GM19238 (cell line): ENCODE data around the gene ANAPC7.
A peak's percentile ranks its signal among the peaks of the same experiment; 100 is the strongest.
"Not testable (repeated sequence)": the region's sequence is repeated elsewhere in the genome, so short reads cannot be mapped to it uniquely, and the experiment has no call there.

ENCODE experiments used
- DNase-seq: peaks from one replicate; pipeline ENCODE4 v3.0.0; 2011; ENCODE audit warnings: low spot score; ENCODE audit not compliant: insufficient read length

The ANAPC7 gene

GRCh38 chr12:110403146-110403975, at the start of gene ANAPC7:
Gene ANAPC7 (minus strand): TSS chr12:110403708. CDS start chr12:110403627, 81 bp downstream.
- peak; percentile 71 for DNase-seq

GRCh38 chr12:110451263-110451662, 47.8 kb upstream of the ANAPC7 start:
- DNase-seq = no peak

DNA sequence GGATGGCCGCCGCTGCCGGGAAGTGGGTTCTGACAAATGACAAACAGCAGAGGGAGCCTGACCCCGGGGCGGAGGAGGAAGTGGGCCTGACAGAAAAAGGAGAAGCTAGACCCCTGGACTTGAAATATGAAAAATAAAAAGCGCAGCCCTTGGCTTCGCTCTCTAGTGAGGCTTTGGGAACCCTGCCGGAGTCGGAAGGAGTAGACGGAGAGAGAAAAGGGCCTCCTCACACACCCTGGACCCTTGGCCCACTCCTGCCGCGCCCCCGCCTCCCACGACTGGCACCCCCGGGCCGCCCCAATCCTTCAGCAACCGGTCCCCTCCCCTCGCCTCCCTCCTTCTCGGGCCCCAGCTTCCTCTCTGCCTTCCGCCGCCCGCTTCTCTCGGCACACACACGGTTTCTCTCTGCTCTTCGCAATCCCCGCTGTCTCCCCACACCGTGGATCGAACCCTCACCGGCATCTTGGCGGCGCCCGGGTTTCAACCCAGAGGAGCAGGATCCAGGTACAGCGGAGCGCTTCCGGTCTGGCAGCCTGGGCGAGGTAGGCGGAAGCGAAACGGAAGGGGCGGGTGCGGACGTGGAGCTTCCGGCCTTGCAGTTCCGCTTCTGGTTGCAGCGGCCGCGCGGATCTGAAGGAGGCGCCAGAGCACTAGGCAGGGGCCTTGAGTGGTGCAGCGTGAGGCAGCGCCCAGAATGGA, 46.4 kb upstream of the ANAPC7 start, which contains the start of gene ARPC3:
Gene ARPC3, minus strand, starts transcription at position 539 of the 699 bp plus-strand sequence. Its CDS starts 77 bp downstream, at position 462.
- peak; percentile 80 for DNase-seq

DNA sequence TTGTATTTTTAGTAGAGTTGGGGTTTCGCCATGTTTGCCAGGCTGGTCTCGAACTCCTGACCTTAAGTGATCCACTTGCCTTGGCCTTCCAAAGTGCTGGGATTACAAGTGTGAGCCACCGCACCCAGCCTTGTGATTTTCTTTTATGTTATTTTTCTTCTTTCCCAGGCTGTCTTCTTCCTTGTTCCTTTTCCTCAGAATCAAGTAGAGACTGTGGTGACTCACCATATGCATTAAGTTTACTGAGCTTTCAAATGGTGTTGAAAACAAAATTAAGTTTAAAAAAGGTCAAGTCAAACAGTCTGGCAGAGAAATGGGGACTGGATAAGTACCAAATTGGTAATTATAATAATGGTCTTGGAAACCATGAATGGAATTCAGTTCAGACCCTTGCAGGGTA, 40.9 kb upstream of the ANAPC7 start:
- no peak for DNase-seq

DNA sequence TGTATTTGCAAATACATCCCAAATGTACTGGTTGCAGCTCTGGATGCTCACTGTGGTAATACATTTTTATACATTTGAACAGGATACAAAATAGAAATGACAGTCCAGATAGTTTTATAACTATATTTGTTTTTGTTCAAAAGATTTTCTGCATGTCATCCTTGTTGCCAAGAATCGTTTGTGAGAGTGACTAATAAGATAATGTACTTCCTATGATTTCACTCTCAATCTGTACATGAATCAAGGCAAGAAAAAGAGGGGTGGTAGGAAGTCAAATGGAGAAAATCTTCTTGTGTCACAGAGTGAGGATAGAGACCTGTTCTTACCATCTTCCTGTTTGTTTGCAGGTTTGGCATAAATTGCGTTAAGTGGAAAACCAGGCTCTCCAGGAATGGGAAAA, 32.7 kb upstream of the ANAPC7 start:
- DNase-seq = no peak

DNA sequence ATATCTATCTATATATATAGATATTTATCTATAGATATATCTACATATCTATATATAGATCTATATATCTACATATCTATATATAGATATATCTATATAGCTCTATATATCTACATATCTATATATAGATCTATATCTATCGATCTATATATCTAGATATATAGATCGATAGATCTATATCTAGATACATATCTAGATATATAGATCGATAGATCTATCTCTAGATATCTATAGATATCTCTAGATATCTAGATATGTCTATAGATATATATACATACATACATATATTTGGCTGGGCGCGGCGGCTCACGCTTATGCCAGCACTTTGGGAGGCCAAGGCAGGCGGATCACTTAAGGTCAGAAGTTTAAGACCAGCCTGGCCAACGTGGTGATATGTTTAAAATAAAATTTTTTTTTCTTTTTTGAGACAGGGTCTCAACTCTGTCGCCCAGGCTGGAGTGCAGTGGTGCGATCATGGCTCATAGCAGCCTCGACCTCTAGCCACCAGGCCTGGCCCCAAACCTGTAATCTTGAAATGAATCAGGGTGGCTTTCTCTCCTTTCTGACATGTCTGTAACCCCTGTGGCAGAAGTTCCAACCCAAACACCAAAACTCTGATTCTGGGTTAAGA, 28.6 kb upstream of the ANAPC7 start:
- no peak for DNase-seq

DNA sequence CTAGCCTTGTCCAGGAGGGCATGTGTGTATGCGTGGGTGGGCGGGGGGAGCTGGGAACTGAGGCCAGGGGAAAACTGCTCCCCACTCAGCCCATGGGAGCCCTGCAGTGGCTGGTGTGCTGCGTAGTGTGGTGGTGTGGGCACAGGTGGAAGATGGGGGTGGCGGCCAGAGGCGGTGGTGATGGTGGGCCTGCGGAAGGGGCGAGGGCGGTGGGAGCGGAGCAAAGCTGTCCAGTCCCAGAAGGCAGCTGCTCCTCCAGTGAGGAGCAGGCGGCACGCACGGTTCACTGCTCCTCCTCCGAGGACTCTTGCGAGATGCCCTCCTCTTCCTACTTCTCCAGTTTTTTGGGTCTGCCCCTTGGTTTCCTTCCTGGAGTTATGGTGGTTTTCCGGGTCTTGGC, 26.2 kb upstream of the ANAPC7 start:
- not testable (repeated sequence) for DNase-seq

- DNase-seq = no peak
Measured at GRCh38 chr12:110426406-110426805, 22.9 kb upstream of the ANAPC7 start.

DNA sequence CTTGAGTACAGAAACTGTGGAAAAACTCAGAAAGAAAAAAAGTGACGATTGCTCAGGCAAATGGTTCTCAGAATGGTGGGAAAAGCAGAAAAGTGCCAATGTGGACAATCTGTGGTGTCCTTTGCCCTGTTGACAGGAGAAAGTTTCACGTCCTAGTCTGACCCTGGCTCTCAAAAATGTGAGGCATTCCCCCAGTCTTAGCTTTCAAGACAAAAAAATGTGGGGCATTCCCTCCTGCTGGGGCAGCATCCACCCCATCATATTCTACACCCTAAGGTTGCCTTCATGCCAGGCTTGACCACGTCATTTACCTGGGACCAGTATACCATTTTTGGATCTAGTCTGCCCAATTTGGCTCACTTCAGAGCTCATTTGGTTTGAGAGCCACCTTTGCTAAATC, 20.7 kb upstream of the ANAPC7 start:
- no peak for DNase-seq

DNA sequence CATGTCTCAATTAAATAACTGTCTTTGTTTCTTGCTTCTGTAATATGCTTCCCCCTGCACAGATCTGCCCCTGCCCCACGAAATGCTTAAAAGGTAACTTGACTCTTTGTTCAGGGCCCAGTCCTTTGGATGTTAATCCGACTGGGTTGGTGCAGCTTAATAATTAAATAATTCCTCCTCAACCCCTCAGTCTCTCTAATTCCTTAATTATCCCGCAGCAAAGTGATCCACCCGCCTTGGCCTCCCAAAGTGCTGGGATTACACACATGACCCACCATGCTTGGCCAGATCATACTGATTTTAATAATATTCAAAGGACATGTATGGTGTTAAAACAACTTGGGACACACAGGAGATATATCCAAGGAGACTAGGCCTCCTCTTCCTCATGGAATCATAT, 18.2 kb upstream of the ANAPC7 start:
- no peak for DNase-seq

- DNase-seq = no peak
Measured at GRCh38 chr12:110421159-110421661, 17.7 kb upstream of the ANAPC7 start.

GRCh38 chr12:110420644-110421043, 17.1 kb upstream of the ANAPC7 start:
- DNase-seq = not testable (repeated sequence)

DNA sequence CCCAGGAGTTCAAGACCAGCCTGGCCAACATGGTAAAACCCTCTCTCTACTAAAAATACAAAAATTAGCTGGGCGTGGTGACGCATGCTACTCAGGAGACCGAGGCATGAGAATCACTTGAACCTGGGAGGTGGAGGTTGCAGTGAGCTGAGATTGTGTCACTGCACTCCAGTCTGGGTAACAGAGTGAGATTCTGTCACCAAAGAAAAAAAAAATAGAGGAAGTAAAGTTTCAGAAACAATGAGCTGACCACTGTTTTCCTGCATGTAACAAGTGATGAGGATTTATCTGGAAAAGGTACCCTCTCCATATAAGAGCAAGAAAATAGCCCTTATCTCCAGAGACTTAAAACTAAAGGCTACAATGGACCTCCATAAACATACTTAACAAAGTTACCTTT, 13.6 kb upstream of the ANAPC7 start:
- DNase-seq = not testable (repeated sequence)

DNA sequence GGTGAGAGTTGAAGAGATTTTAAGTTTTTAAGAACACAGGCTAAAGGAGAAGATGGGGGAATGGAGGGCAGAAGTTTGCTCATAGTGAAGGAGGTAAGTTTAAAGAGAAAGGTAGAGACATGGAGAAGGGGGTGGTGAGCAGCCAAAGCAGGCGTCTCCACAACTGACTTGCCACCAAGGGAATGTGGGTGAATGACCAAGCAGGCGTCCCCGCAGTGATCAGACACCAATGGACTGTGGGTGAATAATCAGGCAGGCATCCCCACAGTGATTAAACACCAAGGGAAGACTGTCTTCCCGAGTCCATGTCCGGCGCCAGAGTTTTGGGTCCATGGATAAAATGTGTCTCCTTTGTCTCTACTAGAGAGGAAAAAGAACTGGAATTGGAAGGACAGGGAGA, 6.6 kb upstream of the ANAPC7 start:
- not testable (repeated sequence) for DNase-seq

- not testable (repeated sequence) for DNase-seq
Measured at GRCh38 chr12:110405126-110405662, 1.7 kb upstream of the ANAPC7 start.

DNA sequence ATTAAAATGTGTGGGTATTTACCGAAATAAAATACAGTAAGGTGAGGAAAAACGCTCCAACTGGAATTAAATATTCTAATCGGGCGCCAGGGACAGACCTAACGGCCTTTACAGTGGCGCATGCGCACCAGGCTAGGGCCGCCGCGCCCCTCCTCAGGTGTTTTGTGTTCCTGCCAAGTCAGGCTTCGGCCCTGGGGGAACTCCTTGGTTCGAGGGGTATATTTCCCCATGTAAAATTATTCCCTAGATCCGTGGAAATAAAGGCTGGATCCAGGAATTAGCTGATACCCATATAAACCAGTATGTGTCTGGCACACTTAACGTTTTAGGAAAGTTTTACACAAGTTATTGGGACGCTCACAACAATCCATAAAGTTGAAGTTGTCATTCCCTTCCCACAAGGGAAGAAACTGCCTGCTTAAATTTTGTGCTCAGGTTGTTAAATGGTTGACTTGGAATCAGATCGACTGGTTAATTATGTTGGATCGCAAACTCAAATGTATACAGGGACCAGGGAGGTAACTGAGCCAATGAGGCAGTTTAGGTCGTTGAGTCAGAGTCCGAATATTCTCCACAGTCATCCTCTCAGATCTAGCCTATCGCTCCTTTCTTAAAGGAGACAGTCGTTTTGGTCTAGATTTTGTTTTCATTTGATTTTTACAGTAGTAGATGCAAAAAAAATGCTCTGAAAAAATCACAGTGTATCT, 621 bp upstream of the ANAPC7 start:
- peak; percentile 81 for DNase-seq

- DNase-seq = no peak
Measured at GRCh38 chr12:110382683-110383082, 20.8 kb downstream of the ANAPC7 start.

- no peak for DNase-seq
Measured at GRCh38 chr12:110379631-110380030, 23.9 kb downstream of the ANAPC7 start.

- DNase-seq = no peak
Measured at GRCh38 chr12:110379197-110379596, 24.3 kb downstream of the ANAPC7 start.

DNA sequence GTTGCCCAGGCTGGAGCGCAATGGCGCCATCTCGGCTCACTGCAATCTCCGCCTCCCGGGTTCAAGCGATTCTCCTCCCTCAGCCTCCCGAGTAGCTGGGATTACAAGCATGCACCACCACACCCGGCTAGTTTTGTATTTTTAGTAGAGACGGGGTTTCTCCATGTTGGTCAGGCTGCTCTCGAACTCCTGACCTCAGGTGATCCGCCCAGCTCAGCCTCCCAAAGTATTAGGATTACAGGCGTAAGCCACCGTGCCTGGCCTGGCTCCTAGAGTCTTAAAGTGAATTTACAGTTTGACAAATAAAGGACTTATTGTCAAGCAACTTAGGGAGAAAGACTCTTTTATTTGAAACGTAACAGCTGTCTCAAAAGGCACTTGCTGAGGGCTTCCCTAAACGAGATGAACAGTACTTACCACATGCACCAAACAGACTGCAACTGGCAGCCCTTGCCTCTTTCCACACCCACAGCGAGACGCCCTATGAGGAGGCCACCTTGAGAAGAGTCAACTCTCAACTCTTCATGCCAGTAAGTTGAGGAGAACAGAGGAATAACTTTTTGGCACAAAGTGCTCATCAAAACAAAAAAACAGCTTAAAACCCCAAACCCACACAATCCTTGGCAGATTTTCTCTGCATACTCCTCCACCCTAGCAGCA, 25.2 kb downstream of the ANAPC7 start:
- not testable (repeated sequence) for DNase-seq
